Head of caudate nucleus (tissue), 42 donors: ENCODE measurements around the gene CEP112.
A peak's percentile ranks its signal among the peaks of the same experiment; 100 is the strongest.

ENCODE experiments used
- DNase-seq, 42 donors: peaks; one replicate each; pipeline versions ENCODE4 v3.0.0 to v3.0.0-alpha.2; 2020 to 2021; ENCODE audit warnings: mixed read lengths in 7 of 42
- intact Hi-C: fragments of 100-400 bp; cut with DNase I; formaldehyde crosslinking; loops from one replicate; pipeline ENCODE4 v1.15.0; 2022

The CEP112 gene

GRCh38 chr17:65609749-65610148 lies 582.2 kb downstream of the CEP112 start:
- DNase-seq, result no peak
- intact Hi-C loops, result no loop called here

- DNase-seq, result no peak
- intact Hi-C loops, result no loop called here
These were observed 582.6 kb downstream of the CEP112 start for GRCh38 chr17:65609286-65609685.

GRCh38 chr17:65604070-65604469 lies 587.9 kb downstream of the CEP112 start:
- intact Hi-C loops, result no loop called here
- DNase-seq, result no peak

GRCh38 chr17:65601881-65602280 lies 590.1 kb downstream of the CEP112 start:
- intact Hi-C loops, result no loop called here
- DNase-seq, result no peak

GRCh38 chr17:65601145-65601544 lies 590.8 kb downstream of the CEP112 start:
- intact Hi-C loops, result no loop called here
- no peak for DNase-seq

GRCh38 chr17:65600518-65600917 lies 591.4 kb downstream of the CEP112 start:
- DNase-seq, result no peak
- intact Hi-C loops, result no loop called here

GRCh38 chr17:65599650-65600049 lies 592.3 kb downstream of the CEP112 start:
- DNase-seq, result no peak
- intact Hi-C loops, result no loop called here

- intact Hi-C loops, result no loop called here
These were observed 593.2 kb downstream of the CEP112 start for GRCh38 chr17:65598746-65599145.

GRCh38 chr17:65595071-65595656 lies 596.8 kb downstream of the CEP112 start:
- intact Hi-C loops, result no loop called here
- DNase-seq, result no peak

More at GRCh38 chr17:65598746-65599145, 593.2 kb downstream of the CEP112 start:
- DNase-seq, result no peak

- intact Hi-C loops, result no loop called here
- peak in 6 of 42 donors; percentile 6 to 38 (median 14) for DNase-seq
These were observed 597.8 kb downstream of the CEP112 start for GRCh38 chr17:65593855-65594845.

- DNase-seq, result no peak
- intact Hi-C loops, result no loop called here
These were observed 598.7 kb downstream of the CEP112 start for GRCh38 chr17:65593092-65593854.

- intact Hi-C loops, result no loop called here
- DNase-seq, result no peak
These were observed 599.6 kb downstream of the CEP112 start for GRCh38 chr17:65592125-65592965.

GRCh38 chr17:65589321-65589720 lies 602.6 kb downstream of the CEP112 start:
- no peak for DNase-seq
- intact Hi-C loops, result no loop called here

GRCh38 chr17:65588181-65588808 lies 603.6 kb downstream of the CEP112 start:
- no peak for DNase-seq
- intact Hi-C loops, result no loop called here

GRCh38 chr17:65587534-65588180 lies 604.3 kb downstream of the CEP112 start:
- no peak for DNase-seq

GRCh38 chr17:65586899-65587298 lies 605.0 kb downstream of the CEP112 start:
- intact Hi-C loops, result no loop called here
- no peak for DNase-seq

More at GRCh38 chr17:65587534-65588180, 604.3 kb downstream of the CEP112 start:
- intact Hi-C loops, result no loop called here
